Gastrocnemius medialis (tissue), 4 donors: ENCODE measurements around the gene BIRC6. TPM values are rescaled to one million over a fixed set of nuclear protein-coding genes. Genes with fewer than 3 reads are reported as not detected.
A peak's percentile ranks its signal among the peaks of the same experiment; 100 is the strongest.

ENCODE experiments used
- ATAC-seq, 2 donors: fragments of 150-250 bp; one replicate each; pipeline ENCODE4 v1.9.1; 2016
- DNase-seq, 2 donors: peaks; one replicate each; pipeline ENCODE4 v3.0.0-alpha.2; 2019
- H3K27ac ChIP-seq, 4 donors: fragments of 200-600 bp; sonication (generic); 1 replicate in 1 of 4; 2 replicates in 3 of 4; pipeline ENCODE4 v1.5.1; 2016 to 2018; ENCODE audit warnings: mild to moderate bottlenecking in 2 of 4, moderate library complexity in 1 of 4
- H3K27me3 ChIP-seq, 3 donors: fragments of 200-600 bp; sonication (generic) in 2 of 3; 1 replicate in 1 of 3; 2 replicates in 2 of 3; pipeline versions ENCODE4 v1.5.1 to v1.6.0; 2016 to 2019; ENCODE audit warnings: mild to moderate bottlenecking in 1 of 3, moderate library complexity in 1 of 3
- H3K36me3 ChIP-seq, 2 donors: fragments of 200-600 bp; sonication (generic) in 1 of 2; one replicate each; pipeline ENCODE4 v1.5.1; 2017 to 2018
- H3K4me1 ChIP-seq, 2 donors: fragments of 200-600 bp; sonication (generic) in 1 of 2; one replicate each; pipeline ENCODE4 v1.5.1; 2016 to 2017; ENCODE audit warnings: mild to moderate bottlenecking in 2 of 2
- H3K4me3 ChIP-seq, 4 donors: fragments of 200-600 bp; sonication (generic) in 3 of 4; 1 replicate in 1 of 4; 2 replicates in 3 of 4; pipeline ENCODE4 v1.5.1; 2016 to 2019; ENCODE audit warnings: mild to moderate bottlenecking in 2 of 4
- H3K9me3 ChIP-seq, 3 donors: fragments of 200-600 bp; sonication (generic) in 2 of 3; 1 replicate in 1 of 3; 2 replicates in 2 of 3; pipeline ENCODE4 v1.5.1; 2016 to 2019
- CTCF ChIP-seq, 5 experiments: fragments of 450-650 bp in 3 of 5; fragments of 200-600 bp in 2 of 5; sonication (generic) in 2 of 5; IDR thresholded peaks in 4 of 5; conservative IDR thresholded peaks in 1 of 5; 1 replicate in 4 of 5; 2 replicates in 1 of 5; pipeline ENCODE4 v1.5.1; 2016 to 2019; ENCODE audit warnings: antibody characterized with exemption in 5 of 5, mild to moderate bottlenecking in 3 of 5, moderate library complexity in 3 of 5
- POLR2A ChIP-seq, 2 donors: fragments of 450-650 bp; IDR thresholded peaks; one replicate each; pipeline ENCODE4 v1.6.1; 2017; ENCODE audit warnings: antibody characterized with exemption in 2 of 2, mild to moderate bottlenecking in 2 of 2, moderate library complexity in 2 of 2
- in situ Hi-C, 4 donors: fragments of 200-750 bp; cut with MboI; loops; one replicate each; pipeline versions ENCODE4 v1.15.0 to v1.8.0; 2017; ENCODE audit warnings: low sequenced_read_pairs in 4 of 4
- intact Hi-C: fragments of 100-400 bp; cut with DNase I; formaldehyde crosslinking; loops from one replicate; pipeline ENCODE4 v1.15.1; 2023; ENCODE audit warnings: low total_unique reads
- total RNA-seq, 4 donors: library from RNA; depleted of rRNA; stranded (reverse); fragments of >200 nt; gene quantifications; one replicate each; pipeline versions ENCODE4 v1.1.0 to v1.2.3, GENCODE V29; 2016

Gene BIRC6
- total RNA-seq, 4 donors from 2014 or later = 60.1 to 107 (median 77.6) TPM

- peaks cover 0 to 64% of the 10 kb centered on the region in 2 donors for H3K36me3 ChIP-seq
Observed at GRCh38 chr2:32611771-32612170, 254.9 kb downstream of the BIRC6 start.

GRCh38 chr2:32614084-32614483 lies 257.3 kb downstream of the BIRC6 start:
- DNase-seq (no peak), ATAC-seq (no peak)
- intact Hi-C loops = no loop called here
- no peaks in the 10 kb centered on the region for H3K27me3 ChIP-seq
- TF ChIP-seq CTCF (IDR thresholded peaks at IDR 0.05 in 4 of 5, conservative IDR thresholded peaks at IDR 0.05 in 1 of 5) (no peak), POLR2A (IDR thresholded peaks at IDR 0.05) (no peak)
- peaks cover 0 to 57% of the 10 kb centered on the region in 2 donors for H3K36me3 ChIP-seq
- in situ Hi-C loops = no loop called here
- no peaks in the 10 kb centered on the region for H3K4me1 ChIP-seq
- H3K27ac ChIP-seq = no peak overlapping the region
- no peaks in the 10 kb centered on the region for H3K9me3 ChIP-seq
- H3K4me3 ChIP-seq = no peak overlapping the region

More at GRCh38 chr2:32611771-32612170, 254.9 kb downstream of the BIRC6 start:
- Histone ChIP-seq H3K9me3 (no peaks in the 10 kb centered on the region), H3K27ac (no peak overlapping the region), H3K4me1 (no peaks in the 10 kb centered on the region), H3K4me3 (no peak overlapping the region), H3K27me3 (no peaks in the 10 kb centered on the region)
- intact Hi-C loops (no loop called here), in situ Hi-C loops (no loop called here)
- no peak for ATAC-seq
- TF ChIP-seq CTCF (IDR thresholded peaks at IDR 0.05 in 4 of 5, conservative IDR thresholded peaks at IDR 0.05 in 1 of 5) (no peak), POLR2A (IDR thresholded peaks at IDR 0.05) (no peak)
- DNase-seq = no peak

GRCh38 chr2:32617599-32618189 lies 260.9 kb downstream of the BIRC6 start:
- intact Hi-C loops = no loop called here
- ATAC-seq = no peak
- TF ChIP-seq POLR2A (IDR thresholded peaks at IDR 0.05) (no peak), CTCF (IDR thresholded peaks at IDR 0.05 in 4 of 5, conservative IDR thresholded peaks at IDR 0.05 in 1 of 5) (no peak)

GRCh38 chr2:32622570-32623310 lies 265.9 kb downstream of the BIRC6 start:
- H3K4me3 ChIP-seq = no peak overlapping the region
- H3K4me1 ChIP-seq = peaks cover 15 to 18% of the 10 kb centered on the region in 2 donors
- in situ Hi-C loops (no loop called here), intact Hi-C loops (loop anchor here (10.0 kb wide), 1 partner anchor 268 kb away; the partner anchor contains the start of gene BIRC6)
- peak overlapping the region in 1 of 4 donors; percentile 14 for H3K27ac ChIP-seq
- TF ChIP-seq POLR2A (IDR thresholded peaks at IDR 0.05) = no peak
- no peak for TF ChIP-seq CTCF (IDR thresholded peaks at IDR 0.05 in 4 of 5, conservative IDR thresholded peaks at IDR 0.05 in 1 of 5)
- H3K27me3 ChIP-seq = no peaks in the 10 kb centered on the region
- ATAC-seq (no peak), DNase-seq (peak in 1 of 2 donors; percentile 19)
- H3K36me3 ChIP-seq = peaks cover 0 to 24% of the 10 kb centered on the region in 2 donors
- H3K9me3 ChIP-seq = no peaks in the 10 kb centered on the region

More at GRCh38 chr2:32617599-32618189, 260.9 kb downstream of the BIRC6 start:
- Histone ChIP-seq H3K4me1 (peaks cover 8% of the 10 kb centered on the region in 2 donors), H3K9me3 (no peaks in the 10 kb centered on the region), H3K27ac (no peak overlapping the region), H3K36me3 (peaks cover 0 to 51% of the 10 kb centered on the region in 2 donors), H3K4me3 (no peak overlapping the region), H3K27me3 (no peaks in the 10 kb centered on the region)
- DNase-seq = no peak
- in situ Hi-C loops = no loop called here
